ENCODE measurements around the gene ELOF1.

ELOF1 gene

GRCh38 chr19:11541238-11541637 is 17.8 kb downstream of the ELOF1 start:
- DNase-seq (ENCODE audit: low read depth), result no peak
- no peak for TF ChIP-seq CTCF (IDR thresholded peaks at IDR 0.05; ENCODE audit: control insufficient read depth, extremely low read depth, insufficient read depth)

GRCh38 chr19:11540645-11541044 is 18.4 kb downstream of the ELOF1 start:
- no peak for TF ChIP-seq CTCF (IDR thresholded peaks at IDR 0.05; ENCODE audit: control insufficient read depth, extremely low read depth, insufficient read depth)
- no peak overlapping the region for H3K4me3 ChIP-seq (ENCODE audit: low read depth, low read length)
- no peak for DNase-seq (ENCODE audit: low read depth)

More at GRCh38 chr19:11541238-11541637, 17.8 kb downstream of the ELOF1 start:
- no peak overlapping the region for H3K4me3 ChIP-seq (ENCODE audit: low read depth, low read length)

GRCh38 chr19:11539495-11540365 is 19.3 kb downstream of the ELOF1 start:
- H3K4me3 ChIP-seq (ENCODE audit: low read depth, low read length), result no peak overlapping the region
- DNase-seq (ENCODE audit: low read depth), result no peak
- TF ChIP-seq CTCF (IDR thresholded peaks at IDR 0.05; ENCODE audit: control insufficient read depth, extremely low read depth, insufficient read depth), result no peak

- no peak for TF ChIP-seq CTCF (IDR thresholded peaks at IDR 0.05; ENCODE audit: control insufficient read depth, extremely low read depth, insufficient read depth)
- no peak for DNase-seq (ENCODE audit: low read depth)
- no peak within 1 kb of the TSS for H3K4me3 ChIP-seq (ENCODE audit: low read depth, low read length)
Measured at GRCh38 chr19:11538232-11539036, 20.6 kb downstream of the ELOF1 start, which contains the start of gene CNN1. CNN1 (plus strand) TSS chr19:11538851; CDS start chr19:11538928, 77 bp downstream.

GRCh38 chr19:11535792-11536595 is 23.0 kb downstream of the ELOF1 start:
- peak overlapping the region; percentile 33 for H3K4me3 ChIP-seq (ENCODE audit: low read depth, low read length)
- peak; percentile 69 for TF ChIP-seq CTCF (IDR thresholded peaks at IDR 0.05; ENCODE audit: control insufficient read depth, extremely low read depth, insufficient read depth)
- peak; percentile 18 for DNase-seq (ENCODE audit: low read depth)

- no peak overlapping the region for H3K4me3 ChIP-seq (ENCODE audit: low read depth, low read length)
- TF ChIP-seq CTCF (IDR thresholded peaks at IDR 0.05; ENCODE audit: control insufficient read depth, extremely low read depth, insufficient read depth), result no peak
- no peak for DNase-seq (ENCODE audit: low read depth)
Measured at GRCh38 chr19:11534948-11535347, 24.1 kb downstream of the ELOF1 start.

Data from LNCaP clone FGC (cell line).